Measurements from ENCODE around the gene ZNF692.
"Not testable (repeated sequence)": the region's sequence is repeated elsewhere in the genome, so short reads cannot be mapped to it uniquely, and the experiment has no call there.

The ZNF692 gene

DNA sequence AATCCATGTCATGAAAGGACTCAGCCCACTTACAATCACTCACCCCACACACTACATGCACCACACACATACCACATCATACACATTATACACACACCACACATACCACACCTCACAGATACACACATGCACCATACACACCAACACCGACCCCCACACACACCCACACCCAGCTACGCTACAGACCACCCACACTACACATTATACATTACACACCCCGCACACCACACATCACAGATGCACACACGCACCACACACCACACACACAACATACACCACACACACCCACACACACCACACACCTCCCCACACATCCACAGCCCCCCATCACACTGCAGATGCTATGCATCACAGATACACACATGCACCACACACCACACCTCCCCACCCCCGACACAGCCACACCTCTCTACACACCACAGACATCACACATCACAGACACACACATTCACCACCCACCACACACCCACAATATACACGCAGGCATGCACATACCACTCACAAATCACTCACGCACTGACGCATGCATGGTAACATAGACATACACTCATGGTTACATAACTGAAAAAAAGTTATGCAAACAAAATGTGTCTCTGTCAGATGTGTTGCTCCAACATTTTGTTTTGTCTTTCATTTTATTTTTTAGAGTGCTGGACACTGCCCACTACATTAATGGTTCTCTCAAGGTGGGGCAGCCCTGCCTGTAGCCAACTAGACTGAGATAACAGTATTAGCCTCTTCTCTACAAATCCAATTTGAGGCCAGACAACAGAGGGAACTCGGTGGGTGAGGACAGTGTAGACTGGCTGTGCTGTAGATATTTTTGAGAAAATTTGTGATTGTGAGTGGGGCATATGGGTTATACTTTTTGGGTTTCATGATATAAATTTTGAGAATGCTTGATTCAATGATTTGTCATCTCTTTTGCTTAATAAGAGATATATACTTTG lies 31.9 kb upstream of the ZNF692 start:
- no peaks in the 10 kb centered on the region for H3K4me1 Mint-ChIP-seq (ENCODE audit: low read depth)
- H3K27me3 Mint-ChIP-seq, result peaks cover 19% of the 10 kb centered on the region
- H3K27ac Mint-ChIP-seq, result no peak overlapping the region
- H3K4me3 Mint-ChIP-seq, result no peak overlapping the region
- H3K9me3 Mint-ChIP-seq, result no peaks in the 10 kb centered on the region
- H3K36me3 Mint-ChIP-seq (ENCODE audit: low read depth), result no peaks in the 10 kb centered on the region

DNA sequence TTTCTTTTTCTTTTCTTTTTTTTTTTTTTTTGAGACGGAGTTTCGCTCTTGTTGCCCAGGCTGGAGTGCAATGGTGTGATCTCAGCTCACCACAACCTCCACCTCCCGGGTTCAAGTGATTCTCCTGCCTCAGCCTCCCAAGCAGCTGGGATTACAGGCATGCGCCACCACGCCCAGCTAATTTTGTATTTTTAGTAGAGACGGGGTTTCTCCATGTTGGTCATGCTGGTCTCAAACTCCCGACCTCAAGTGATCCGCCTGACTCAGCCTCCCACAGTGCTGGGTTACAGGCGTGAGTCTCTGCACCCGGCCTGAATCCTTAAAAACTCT lies 31.0 kb upstream of the ZNF692 start:
- H3K4me3 Mint-ChIP-seq; H3K36me3 Mint-ChIP-seq (ENCODE audit: low read depth); H3K27ac Mint-ChIP-seq; H3K9me3 Mint-ChIP-seq; H3K4me1 Mint-ChIP-seq (ENCODE audit: low read depth): not testable (repeated sequence)
- H3K27me3 Mint-ChIP-seq, result peaks cover 19% of the 10 kb centered on the region

DNA sequence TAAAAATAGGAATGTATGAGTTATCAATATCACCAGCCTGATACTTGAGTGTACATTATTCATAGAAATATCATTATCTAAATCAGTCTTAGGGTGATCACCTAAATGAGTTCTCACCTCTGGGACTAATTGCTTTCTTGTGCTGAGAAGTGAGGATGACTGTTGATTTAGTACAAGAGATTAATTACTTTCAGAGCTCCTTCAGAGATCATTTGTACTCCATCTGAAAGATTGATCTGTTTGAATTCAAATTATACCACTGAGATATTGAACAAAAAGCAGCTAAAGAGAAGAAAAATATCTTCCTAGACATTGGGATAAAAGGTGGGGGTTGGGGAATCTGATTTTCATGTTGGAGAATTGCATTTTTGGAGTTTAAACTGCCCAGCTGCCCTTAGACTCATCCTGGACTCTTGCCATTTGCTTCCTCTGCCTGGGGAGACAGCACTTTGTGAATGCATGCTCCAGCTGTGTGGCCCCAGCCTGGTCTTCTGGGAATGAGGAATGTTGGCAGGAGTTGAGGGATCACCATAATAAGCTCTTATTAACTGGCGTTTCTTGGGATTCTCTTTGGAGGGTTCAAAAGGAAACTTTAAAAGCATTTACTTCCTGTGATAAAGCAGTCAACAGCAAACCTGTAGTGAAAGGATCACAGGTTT lies 27.5 kb upstream of the ZNF692 start:
- H3K9me3 Mint-ChIP-seq, result no peaks in the 10 kb centered on the region
- no peaks in the 10 kb centered on the region for H3K36me3 Mint-ChIP-seq (ENCODE audit: low read depth)
- no peak overlapping the region for H3K27ac Mint-ChIP-seq
- no peak overlapping the region for H3K4me3 Mint-ChIP-seq
- no peaks in the 10 kb centered on the region for H3K4me1 Mint-ChIP-seq (ENCODE audit: low read depth)
- H3K27me3 Mint-ChIP-seq, result peaks cover 7% of the 10 kb centered on the region

DNA sequence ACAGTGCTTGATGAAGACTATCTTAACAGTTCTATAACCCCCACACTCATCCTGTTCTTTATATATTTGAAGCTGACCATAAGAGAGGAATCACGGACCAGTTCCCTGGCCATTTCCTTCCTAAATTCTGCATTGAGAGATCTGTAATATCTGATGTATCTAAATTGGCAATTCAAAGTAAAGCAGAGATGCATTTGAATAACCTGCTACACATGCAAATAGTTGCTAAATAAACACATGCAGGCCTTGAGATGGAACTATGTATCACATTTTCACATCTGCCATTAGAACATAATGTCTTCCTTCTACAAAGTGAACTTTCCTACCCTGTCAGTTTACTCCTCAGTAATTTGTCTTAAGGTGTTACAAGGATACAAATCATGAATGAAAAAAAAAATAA lies 26.8 kb upstream of the ZNF692 start:
- peaks cover 3% of the 10 kb centered on the region for H3K27me3 Mint-ChIP-seq
- H3K27ac Mint-ChIP-seq, result no peak overlapping the region
- H3K9me3 Mint-ChIP-seq, result no peaks in the 10 kb centered on the region
- H3K36me3 Mint-ChIP-seq (ENCODE audit: low read depth), result no peaks in the 10 kb centered on the region
- H3K4me3 Mint-ChIP-seq, result no peak overlapping the region
- H3K4me1 Mint-ChIP-seq (ENCODE audit: low read depth), result no peaks in the 10 kb centered on the region

DNA sequence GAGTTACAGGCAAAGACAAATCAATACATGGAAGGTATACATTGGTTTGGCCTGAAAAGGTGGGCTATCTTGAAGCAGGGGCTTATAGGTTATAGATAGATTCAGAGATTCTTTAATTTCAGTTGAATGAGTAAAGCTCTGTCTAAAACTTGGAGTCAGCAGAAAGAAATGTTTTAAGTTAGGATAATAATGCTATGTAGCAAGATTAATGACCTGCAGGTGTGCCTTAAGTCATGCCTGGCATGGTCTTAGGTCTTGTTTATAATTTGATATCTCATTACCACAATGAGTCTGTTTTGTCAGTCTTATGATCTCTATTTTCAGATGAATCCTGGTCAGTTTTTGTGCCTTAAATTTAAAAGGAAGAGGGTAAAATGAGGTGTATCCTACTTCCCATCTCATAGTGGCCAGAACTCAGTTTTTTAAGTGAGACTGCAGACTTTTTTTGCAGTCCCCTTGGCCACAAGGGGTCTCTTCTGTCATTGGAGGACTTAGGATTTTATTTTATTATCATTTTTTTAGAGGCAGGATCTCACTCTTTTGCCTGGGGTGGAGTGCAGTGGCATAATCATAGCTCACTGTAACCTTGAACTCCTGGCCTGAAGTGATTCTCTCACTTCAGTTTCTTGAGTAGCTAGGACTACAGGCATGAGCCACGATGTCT lies 25.9 kb upstream of the ZNF692 start:
- Mint-ChIP-seq H3K36me3 (ENCODE audit: low read depth) (no peaks in the 10 kb centered on the region), H3K4me1 (ENCODE audit: low read depth) (no peaks in the 10 kb centered on the region), H3K9me3 (no peaks in the 10 kb centered on the region), H3K27me3 (no peaks in the 10 kb centered on the region), H3K4me3 (no peak overlapping the region), H3K27ac (no peak overlapping the region)

DNA sequence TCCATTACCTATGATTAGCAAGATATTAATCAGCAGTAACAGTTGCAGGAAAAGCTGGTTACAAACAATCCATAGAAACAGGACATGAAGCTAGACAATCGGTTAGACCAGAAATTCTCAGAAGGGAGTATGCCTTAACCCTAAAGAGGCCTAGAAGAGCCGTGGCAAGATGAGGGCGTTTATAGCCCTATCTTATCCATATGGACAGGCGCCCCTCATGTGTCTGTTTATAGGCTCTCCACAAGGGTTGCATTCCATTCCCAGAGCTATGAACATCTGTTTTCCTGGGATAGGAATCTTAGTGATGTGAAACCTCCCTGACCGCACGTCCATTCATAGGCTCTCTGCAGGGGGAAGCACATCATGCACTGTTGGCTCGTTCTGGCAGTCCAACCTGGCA lies 23.5 kb upstream of the ZNF692 start:
- H3K9me3 Mint-ChIP-seq; H3K4me1 Mint-ChIP-seq (ENCODE audit: low read depth); H3K36me3 Mint-ChIP-seq (ENCODE audit: low read depth); H3K4me3 Mint-ChIP-seq; H3K27ac Mint-ChIP-seq; H3K27me3 Mint-ChIP-seq: not testable (repeated sequence)

DNA sequence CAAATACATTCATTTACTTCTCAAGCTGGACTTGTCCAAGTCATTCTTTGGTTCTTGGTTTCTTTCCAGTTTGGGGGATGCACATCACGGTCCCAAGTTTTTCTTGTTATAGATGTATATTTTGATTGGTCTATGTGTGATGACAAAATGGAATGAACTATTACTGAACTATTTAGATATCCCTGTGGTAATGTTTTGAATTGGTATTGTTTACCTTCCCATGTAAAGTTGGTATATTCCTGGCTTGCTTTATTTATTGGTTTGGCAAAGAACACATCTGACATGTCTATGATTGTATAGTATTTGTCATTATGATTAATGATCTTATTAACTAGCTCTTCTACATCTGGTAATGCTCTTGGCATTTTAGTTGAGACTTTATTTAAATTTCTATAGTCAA lies 22.4 kb upstream of the ZNF692 start:
- Mint-ChIP-seq H3K27me3 (no peaks in the 10 kb centered on the region), H3K4me1 (ENCODE audit: low read depth) (no peaks in the 10 kb centered on the region), H3K27ac (no peak overlapping the region), H3K9me3 (no peaks in the 10 kb centered on the region), H3K36me3 (ENCODE audit: low read depth) (no peaks in the 10 kb centered on the region), H3K4me3 (no peak overlapping the region)

DNA sequence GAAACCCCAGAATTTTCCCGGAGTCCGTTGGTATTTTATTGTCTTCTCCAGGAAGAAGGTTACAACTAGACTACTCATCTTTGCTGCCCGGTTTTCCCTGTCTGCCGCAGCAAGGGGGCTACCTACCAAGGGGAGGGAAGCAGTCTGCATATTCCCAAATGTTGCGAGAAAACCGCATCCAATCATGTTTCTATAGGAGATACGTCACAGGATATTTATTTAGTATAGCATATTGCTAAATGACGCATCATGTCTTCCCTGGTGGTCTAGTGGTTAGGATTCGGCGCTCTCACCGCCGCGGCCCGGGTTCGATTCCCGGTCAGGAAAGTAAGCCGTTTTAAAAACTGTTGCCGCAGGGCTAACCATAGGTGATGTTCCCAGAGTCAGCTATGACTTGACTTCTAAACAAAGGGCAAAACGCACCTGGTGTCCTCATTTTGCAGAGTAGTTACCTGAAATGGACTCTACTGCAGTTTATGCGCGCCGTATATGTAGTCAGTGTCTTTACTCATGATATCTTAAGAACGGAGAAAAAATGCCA lies 15.2 kb upstream of the ZNF692 start:
- Mint-ChIP-seq H3K4me3 (peak overlapping the region; percentile 93), H3K36me3 (ENCODE audit: low read depth) (peaks cover 8% of the 10 kb centered on the region), H3K9me3 (no peaks in the 10 kb centered on the region), H3K27ac (peak overlapping the region; percentile 94), H3K27me3 (peaks cover 8% of the 10 kb centered on the region), H3K4me1 (ENCODE audit: low read depth) (peaks cover 25% of the 10 kb centered on the region)

DNA sequence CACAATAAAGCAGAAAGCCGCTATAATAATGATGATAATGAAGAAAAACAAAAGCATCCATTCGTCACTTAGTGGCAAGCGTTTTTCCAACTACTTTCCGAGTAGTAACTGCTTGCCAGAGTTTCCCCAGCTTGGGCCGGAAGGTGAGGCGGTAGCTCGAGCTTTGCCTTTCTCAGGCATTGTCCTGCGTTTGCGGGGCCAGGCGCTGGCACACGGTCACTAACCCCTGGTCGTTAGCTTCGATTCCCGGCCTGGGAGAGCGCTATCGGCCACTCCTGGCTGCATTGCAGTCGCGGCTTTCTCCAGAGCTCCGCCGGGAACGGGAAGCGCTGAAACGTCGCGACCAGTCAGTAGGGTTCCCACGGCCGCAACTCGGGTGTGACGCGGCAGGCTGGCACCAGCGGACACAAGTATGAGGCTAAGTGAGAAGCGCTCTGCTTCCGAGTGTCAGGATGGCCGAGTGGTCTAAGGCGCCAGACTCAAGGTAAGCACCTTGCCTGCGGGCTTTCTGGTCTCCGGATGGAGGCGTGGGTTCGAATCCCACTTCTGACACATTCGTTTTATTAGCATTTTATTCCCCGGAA lies 14.6 kb upstream of the ZNF692 start:
- H3K9me3 Mint-ChIP-seq, result no peaks in the 10 kb centered on the region
- H3K4me1 Mint-ChIP-seq (ENCODE audit: low read depth), result peaks cover 25% of the 10 kb centered on the region
- H3K36me3 Mint-ChIP-seq (ENCODE audit: low read depth), result peaks cover 8% of the 10 kb centered on the region
- H3K27ac Mint-ChIP-seq, result peak overlapping the region; percentile 94
- H3K4me3 Mint-ChIP-seq, result peak overlapping the region; percentile 93
- H3K27me3 Mint-ChIP-seq, result peaks cover 8% of the 10 kb centered on the region

DNA sequence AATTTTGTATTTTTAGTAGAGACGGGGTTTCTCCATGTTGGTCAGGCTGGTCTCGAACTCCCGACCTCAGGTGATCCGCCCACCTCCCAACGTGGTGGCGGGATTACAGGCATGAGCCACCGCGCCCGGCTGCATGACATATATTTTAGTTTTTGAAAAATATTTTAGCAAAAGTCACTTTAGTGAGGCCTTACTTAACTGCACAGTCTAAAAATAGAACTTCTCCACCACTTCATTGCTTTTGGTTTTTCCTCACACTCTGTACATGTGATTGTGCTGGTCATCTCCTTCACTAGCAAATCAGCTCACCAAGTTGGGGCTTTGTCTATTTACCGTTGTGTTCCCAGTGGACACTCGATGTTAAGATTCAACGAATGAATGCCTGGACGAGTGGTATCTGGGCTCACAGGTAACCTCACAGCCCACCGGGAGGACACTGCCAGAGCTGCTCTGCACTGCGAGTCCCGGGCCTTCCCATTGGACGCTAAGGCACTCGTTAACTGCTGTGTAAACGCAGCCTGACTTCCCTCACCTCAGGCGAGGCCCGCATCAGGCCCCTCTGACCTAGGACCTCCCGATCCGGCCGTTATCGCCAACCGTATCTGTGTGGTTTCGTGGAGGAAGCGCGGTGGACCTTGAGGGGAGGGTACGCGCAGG lies 14.0 kb upstream of the ZNF692 start:
- peak overlapping the region; percentile 94 for H3K27ac Mint-ChIP-seq
- peaks cover 25% of the 10 kb centered on the region for H3K4me1 Mint-ChIP-seq (ENCODE audit: low read depth)
- no peaks in the 10 kb centered on the region for H3K9me3 Mint-ChIP-seq
- peaks cover 8% of the 10 kb centered on the region for H3K27me3 Mint-ChIP-seq
- H3K4me3 Mint-ChIP-seq, result peak overlapping the region; percentile 93
- H3K36me3 Mint-ChIP-seq (ENCODE audit: low read depth), result peaks cover 8% of the 10 kb centered on the region

DNA sequence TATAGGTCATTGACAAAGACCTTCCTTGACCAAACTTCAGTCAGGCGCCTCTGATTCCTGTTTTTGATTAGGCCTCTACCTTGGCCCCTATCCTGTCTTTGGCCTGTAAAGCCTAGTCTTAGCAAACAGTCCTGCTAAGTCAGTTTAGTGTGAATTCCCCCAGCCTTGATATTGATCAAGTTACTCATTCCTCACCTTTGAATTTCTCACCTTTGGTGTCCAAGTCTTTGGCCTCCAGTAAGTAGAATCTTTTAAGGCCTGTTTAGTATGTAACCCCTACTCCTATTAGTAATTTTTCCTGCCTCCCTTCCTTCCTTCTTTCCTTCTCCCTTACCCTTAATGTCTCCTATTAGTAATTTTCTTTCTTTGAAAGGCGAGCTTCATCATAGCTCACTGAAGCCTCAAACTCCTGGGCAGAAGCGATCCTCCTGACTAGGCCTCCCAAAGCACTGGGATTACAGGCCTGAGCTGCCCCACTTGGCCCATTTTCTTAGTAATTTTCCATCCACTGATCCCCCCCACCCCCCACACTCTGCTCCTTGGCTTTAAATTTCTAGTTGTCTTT lies 13.0 kb upstream of the ZNF692 start:
- Mint-ChIP-seq H3K9me3 (no peaks in the 10 kb centered on the region), H3K4me3 (peak overlapping the region; percentile 93), H3K4me1 (ENCODE audit: low read depth) (peaks cover 25% of the 10 kb centered on the region), H3K27ac (no peak overlapping the region), H3K36me3 (ENCODE audit: low read depth) (peaks cover 8% of the 10 kb centered on the region), H3K27me3 (peaks cover 8% of the 10 kb centered on the region)

DNA sequence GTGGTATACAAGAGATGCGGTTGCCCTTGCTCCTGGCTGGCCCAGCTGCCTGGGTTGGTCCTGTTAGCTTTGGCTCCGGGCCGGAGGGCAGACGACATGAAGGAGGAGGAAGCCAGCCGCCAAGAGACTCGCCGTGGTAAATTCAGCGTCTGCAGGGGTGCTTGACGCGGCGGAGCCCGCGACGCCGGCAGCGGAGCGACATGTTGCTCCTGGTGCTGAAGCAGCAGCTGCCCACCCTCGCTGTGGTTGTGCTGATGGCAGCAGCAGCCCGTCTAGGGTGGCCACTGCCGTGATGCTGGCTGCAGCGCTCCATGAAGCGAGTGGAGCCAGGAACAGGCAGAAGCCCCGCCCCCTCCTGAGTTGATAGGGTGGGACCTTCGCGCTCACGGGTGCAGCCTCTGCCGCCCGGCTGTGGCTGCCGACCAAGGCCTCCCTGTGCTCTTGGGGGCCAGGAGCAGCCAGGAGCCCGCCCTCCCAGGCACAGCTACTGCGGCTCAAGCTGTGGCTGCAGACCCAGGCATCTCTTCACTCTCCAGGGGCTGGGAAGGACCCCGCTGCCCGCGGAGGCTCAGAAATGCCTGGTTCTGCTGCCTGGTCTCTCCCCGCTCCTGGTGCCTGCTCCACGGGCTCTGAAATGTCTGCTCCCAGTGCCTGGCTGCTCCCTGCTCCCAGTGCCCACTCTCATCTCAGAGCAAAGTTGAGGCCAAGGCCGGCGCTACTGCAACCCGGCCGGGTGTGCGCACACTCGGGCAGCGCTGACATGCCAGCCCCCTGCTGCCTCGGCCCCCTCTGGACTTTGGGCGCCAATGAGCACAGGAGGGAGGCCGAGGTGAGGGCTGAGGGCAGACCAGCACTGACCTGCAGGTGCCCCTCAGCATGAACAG lies 4.4 kb upstream of the ZNF692 start:
- Mint-ChIP-seq H3K9me3 (no peaks in the 10 kb centered on the region), H3K36me3 (ENCODE audit: low read depth) (no peaks in the 10 kb centered on the region), H3K4me1 (ENCODE audit: low read depth) (peaks cover 35% of the 10 kb centered on the region), H3K27me3 (no peaks in the 10 kb centered on the region), H3K4me3 (peak overlapping the region; percentile 82), H3K27ac (peak overlapping the region; percentile 89)

DNA sequence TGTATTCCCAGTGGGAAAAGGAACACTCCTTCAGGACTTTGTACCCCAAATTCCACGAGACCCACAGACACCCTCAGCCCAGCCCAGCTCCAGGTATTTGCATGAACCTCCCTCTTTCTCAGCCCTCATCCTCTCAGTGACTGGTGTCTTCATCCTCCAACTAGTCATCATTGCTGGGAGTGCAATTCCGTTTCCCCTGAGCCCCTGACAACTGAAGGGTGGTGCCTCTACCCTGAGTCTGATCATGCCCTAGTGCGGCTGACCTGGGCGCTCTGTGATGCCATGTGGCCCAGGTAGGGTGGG lies 3.8 kb upstream of the ZNF692 start:
- H3K9me3 Mint-ChIP-seq, result no peaks in the 10 kb centered on the region
- no peaks in the 10 kb centered on the region for H3K27me3 Mint-ChIP-seq
- H3K27ac Mint-ChIP-seq, result peak overlapping the region; percentile 29
- peak overlapping the region; percentile 82 for H3K4me3 Mint-ChIP-seq
- peaks cover 35% of the 10 kb centered on the region for H3K4me1 Mint-ChIP-seq (ENCODE audit: low read depth)
- H3K36me3 Mint-ChIP-seq (ENCODE audit: low read depth), result no peaks in the 10 kb centered on the region

Data from stimulated activated naive CD8-positive, alpha-beta T cell treated with anti-CD3 and anti-CD28 coated beads, Interleukin-15, Interleukin-2, amounts not matched to agents 100 ng/mL and 50 ng/mL, for 24 hours (primary cell).